Measurements from ENCODE around the gene ALDH5A1.

Gene ALDH5A1

DNA sequence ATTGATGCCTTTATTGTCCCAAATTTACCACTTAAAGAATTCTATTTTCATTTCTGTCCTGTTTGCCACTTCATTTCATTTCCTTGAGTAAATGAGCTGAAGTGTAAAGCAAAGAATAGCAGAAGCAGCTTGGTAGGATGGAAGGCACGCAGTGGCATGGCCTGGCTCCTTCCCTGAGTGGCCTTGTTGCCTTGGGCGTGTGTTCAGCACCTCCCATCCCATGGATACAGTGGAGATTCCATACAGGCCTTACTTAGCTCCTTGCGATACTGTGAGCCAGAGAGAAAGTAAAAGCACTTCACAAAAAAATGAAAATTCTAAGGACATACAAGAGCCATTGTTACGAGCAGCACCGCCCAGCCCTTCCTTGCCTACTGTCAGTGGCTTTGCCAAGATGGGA is 39.6 kb downstream of the ALDH5A1 start:
- no peak for DNase-seq

DNA sequence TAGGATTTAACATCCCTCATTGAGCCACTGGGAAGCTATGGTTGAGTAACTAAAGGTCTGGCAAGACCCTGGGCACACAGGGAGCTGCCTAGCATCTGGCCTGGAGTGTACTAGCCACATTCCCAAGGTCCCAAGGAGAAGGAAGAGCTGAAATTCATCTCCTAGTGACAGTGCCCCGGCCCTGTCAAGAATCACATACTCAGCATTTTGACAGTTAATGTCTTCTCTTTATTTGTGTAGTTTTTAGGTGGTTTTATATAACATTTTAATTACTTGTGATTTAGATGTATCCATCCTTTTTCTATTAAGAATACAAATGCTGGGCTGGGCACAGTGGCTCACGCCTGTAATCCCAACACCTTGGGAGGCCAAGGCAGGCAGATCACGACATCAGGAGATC is 40.4 kb downstream of the ALDH5A1 start:
- no peak for DNase-seq

DNA sequence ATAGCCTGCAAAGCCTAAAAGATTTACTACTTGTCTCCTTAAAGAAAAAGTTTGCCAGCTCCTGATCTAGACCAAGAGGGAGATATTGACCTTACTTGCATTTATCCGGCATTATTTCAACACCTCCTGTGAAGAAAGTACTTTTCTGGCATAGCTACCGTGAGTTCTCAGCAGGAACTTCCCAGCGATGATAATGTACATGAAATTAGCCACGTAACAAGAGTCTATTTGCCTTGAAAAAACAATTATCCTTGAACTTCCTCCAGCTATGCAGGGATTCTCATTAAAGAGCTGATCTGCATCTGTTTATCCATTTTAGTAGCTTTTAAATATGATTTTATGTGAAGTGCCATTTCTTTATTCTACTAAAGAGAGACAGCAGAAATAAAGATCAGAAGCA is 41.7 kb downstream of the ALDH5A1 start:
- DNase-seq = no peak

DNA sequence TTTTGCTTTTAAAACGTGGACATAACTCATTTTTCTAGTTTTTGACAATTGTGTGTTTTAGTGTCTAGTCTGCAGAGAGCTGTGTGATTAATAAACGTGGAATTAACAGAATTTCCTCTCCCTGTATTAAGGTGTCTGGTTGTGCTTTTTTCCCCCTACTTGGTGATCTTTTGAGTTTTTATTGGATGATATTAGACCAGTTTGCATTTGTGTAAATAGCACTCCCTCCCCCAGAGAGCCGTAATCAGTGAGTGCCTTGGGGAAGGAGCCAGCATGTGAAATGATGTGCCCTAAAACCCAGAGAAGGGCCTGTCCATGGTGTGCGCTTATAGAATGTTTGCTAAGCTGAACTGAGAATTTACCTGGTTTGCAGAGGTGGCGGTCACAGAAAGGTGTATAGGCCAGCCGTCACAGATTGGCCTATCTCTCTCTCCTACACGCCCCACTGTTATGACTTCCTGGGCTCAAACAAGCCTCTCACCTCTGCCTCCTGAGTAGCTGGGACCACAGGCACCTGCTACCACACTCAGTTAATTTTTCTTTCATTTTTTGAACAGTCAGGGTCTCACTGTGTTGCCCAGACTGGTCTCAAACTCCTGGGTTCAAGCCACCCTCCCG is 42.4 kb downstream of the ALDH5A1 start:
- DNase-seq = no peak

DNA sequence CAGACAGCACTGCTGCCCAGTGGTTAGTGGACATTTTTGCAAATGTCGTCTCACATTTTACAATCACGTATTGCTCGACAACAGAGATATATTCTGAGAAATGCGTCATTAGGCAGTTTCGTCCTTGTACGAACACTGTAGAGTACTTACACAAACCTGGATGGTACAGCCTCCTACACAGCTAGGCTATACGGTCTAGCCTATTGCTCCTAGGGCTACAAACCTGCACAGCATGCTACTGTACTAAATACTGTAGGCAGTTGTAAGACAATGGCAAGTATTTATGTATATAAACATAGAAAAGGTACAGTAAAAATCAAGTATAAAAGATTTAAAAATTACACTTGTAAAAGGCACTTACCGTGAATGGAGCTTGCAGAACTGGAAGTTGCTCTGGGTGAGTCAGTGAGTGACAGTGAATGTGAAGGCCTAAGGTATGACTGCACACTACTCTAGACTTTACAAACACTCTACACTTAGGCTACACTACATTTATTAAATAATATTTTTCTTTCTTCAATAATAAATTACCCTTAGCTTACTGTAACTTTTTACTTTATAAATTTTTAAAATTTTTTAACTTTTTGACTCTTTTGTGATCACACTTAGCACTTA is 43.1 kb downstream of the ALDH5A1 start:
- DNase-seq = no peak

DNA sequence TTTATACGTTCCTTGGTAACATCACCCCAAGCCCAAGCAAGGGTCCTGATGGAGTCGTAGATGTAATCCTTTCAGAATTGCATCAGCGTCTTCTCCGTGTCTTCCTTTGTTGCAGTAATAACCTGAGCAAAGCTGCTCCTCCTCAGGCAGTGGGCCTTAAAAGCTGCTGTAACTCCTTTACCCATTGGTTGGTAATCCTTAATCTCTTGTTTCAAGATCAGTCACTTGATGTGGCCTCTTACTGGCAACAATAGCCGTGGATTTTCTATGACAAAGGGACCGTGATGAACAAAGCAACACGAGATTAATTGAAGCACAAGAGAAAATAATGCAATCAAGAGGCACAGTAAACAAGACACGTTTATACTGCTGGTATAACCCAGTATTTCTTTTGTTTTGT is 44.6 kb downstream of the ALDH5A1 start:
- DNase-seq = no peak

DNA sequence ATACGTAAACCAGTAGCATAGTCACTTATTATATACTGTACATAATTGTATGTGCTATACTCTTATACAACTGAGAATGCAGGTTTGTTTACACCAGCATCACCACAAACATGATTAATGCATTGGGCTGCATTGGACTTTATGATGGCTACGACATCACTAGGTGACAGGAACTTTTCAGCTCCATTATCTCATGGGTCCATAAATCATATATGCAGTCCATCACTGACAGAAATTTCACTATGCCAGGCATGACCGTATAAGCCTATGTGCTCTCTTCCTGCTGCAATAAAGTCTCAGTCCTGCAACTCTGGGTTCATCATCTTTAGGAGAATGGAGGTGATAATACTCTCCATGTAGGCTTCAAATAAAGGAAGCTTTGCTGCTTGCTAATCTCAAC is 45.4 kb downstream of the ALDH5A1 start:
- no peak for DNase-seq

DNA sequence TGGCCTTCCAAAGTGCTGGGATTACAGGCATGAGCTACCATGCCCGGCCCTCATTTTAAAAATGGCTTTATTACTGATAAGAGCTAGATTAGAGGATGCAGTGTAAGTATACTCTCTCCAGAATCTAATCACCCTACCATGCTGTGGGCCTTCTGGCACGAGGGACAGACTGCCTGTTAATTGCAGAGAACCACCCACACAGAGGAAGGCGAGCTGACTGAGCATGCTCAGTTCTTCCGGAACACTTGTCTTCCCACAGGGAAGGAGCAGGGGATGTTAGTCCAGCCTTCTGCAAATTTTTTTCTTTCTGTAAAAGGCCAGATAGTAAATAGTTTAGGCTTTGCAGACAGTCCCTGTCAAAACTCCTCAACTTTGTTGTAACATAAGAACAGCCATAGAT is 48.9 kb downstream of the ALDH5A1 start:
- no peak for DNase-seq

DNA sequence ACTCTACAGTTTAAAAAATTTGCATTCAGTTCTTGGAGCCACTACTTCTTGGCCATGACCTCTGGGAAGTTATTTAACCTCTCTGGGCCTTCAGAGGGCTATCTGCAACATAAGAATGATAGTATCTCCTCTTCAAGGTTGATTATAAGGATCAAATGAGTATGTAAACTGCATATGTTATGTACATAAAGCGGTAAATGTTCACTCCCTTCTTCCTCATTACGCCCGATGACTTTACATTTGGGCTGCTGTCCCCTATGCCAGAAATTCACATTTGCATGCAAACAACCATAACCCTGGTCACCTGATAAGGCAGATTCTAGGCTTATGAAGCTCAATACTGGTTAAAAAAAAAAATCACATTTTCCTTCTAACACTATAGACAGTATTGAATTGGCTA is 50.4 kb downstream of the ALDH5A1 start:
- no peak for DNase-seq

DNA sequence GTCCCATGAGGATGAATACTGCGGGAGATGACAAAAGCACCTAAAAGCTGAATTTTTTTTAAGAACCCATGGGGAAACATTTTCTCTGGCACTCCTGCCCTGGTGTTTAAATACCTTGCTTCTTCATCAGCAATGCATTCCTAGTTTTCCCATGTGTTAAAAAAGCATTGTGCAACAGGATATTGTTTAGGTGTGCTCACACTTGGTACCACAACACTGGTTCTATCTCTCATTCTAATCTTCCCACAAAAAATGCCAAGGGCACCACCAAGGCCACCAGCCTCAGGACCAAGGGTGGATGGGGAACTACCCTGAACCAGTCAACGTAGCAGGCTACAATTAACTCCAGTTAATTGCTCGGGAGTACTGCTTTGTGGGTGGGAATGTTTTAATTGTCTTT is 50.9 kb downstream of the ALDH5A1 start:
- DNase-seq = no peak

DNA sequence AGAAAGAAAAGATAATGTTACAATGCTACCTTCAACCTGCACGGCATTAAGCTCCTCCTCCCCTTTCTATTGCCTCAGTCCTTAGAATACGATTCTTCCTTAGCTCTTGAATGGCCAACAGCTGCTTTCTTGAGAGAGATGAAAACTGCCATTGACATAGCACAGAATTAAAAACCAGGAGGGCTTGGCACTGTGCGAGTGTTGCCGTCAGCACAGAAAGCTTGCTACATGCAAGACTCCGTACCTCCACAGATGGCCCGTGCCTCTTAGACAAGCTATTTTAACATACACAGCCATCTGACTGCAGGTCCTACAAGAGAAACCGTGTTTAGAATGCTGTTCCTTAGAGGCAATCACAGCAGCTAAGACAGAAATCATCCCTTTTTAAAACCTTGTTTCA is 51.7 kb downstream of the ALDH5A1 start:
- DNase-seq = no peak

DNA sequence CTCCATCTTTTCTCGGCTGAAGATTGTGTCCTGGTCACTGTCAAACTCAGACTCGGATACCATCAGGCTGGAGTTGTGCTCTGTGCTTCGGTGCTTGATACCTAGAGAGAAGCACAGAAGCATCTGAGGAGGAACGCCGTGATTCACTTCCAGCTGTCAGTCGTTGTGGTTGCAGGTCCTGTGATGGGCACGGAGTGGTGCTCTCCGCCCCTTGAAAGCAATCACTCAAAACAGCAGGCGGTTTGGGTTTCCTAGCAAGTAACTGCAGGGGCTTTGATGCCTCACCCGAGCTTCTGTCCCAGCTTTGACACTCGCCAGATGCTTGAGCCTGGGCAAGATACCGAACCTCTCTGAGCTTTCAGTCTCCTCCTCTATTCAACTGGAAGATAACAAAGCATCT is 52.5 kb downstream of the ALDH5A1 start:
- no peak for DNase-seq

DNA sequence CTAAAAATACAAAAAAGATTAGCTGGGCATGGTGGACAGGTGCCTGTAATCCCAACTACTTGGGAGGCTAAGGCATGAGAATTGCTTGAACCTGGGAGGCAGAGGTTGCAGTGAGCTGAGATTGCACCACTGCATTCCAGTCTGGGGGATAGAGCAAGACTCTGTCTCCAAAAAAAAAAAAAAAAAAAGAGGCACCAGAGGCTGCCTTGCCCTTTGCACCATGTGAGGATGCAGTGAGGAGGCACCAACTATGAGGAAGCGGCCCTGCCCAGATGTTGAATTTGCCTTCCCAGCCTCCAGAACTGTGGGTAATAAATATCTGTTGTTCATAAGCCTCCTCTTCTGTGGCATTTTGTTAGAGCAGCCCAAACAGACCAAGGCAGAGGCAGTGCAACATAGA is 54.4 kb downstream of the ALDH5A1 start:
- DNase-seq = no peak

DNA sequence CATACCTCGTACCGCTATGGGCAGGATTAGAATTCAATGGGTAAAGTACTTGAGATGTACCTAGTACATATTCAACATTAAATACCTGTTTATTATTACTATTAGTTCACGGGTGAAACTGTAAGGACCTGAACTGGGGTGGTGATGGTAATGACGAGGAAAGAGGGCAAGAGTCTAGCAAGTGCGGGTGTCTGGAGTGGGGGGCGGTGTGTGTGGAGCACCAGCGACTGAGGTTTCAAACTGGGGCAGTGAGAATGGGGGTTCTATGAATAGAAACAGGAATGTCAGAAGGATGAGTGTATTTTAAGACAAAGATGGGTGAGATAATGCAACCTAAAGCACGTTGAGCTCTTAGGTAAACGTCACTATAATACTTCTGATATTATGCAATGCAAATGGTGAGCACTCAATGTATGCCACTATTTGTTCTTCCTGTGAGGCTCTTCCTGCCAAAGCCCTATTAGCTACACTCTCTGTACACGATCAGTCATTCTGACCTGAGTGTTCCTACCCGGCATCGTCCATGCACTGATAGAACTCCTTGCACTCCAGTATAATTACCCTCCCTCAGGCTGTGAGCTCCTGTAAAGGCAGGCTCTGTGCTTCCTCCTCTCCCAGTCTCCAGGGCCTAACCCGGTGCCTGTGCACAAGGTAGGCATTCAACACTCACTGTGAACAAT is 55.0 kb downstream of the ALDH5A1 start:
- no peak for DNase-seq

DNA sequence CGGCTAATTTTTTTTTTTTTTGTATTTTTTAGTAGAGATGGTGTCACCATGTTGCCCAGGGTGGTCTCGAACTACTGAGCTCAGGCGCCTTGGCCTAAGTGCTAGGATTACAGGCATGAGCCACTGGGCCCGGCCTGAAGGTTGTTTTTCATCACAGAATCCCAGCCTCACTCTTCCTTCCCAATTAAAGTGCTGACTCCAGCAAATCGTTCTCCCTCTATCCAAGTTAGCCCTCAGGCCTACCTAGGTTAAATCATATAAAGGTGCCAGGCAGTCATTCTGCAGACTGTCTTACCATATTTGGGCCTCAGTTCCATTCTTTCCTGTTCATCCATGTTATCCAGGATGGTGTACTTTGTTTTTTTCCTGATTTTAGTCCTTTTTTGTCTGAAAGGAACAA is 56.4 kb downstream of the ALDH5A1 start:
- no peak for DNase-seq

DNA sequence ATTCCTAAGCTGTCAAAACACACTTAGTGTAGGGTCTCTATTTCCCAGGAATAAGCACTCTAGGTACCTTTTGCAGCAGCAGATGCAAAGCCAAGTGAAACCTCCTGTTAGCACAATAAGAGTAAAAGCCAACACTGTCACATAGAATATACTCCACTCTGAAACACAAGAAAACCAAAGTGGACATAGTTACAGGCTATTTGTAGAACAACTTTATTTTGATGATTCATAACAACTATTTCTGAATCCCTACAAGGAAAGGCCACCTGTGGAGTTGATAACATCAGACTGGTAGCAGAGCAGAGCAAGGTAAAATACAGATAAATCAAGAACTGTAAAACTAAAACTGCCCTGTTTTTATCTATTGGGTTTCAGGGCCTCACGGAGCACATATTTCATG is 59.7 kb downstream of the ALDH5A1 start:
- no peak for DNase-seq

DNA sequence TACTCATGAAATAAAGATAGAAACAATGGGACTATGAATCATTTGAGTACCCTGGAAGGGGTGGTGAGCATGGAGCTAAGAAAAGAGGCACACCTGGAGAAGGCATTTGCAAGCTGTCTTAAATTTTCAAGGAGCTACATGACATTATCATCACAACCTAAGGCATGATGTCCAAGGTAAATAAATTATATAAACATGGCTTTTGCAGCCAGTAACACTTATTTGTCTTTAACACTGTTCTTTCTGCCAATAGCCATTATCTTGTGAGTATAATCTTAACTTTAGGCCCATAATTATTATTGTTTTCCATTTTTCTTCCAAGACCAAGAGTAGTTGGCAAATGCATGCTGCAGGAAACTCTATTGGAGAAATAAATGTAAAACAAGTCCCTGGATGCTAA is 63.7 kb downstream of the ALDH5A1 start:
- DNase-seq = no peak

DNA sequence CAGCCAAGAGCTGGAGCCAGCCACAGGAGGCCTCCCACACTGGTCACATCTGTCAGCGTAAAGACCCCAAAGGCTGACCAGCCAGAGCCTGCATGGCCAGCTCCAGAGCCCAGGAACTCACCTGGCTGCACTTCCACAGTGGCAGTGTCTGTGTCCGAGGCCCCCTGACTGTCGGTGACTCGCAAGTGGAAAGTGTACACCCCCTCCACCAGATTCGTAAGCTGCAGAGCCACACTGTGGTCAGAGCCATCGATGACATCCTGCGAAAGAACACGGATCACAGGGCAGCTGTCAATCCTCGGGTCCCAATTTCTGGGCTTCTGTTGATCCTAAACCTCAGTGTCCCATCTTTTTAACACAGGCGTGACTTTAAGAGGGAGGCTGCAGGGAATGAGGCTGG is 69.3 kb downstream of the ALDH5A1 start:
- DNase-seq = no peak

DNA sequence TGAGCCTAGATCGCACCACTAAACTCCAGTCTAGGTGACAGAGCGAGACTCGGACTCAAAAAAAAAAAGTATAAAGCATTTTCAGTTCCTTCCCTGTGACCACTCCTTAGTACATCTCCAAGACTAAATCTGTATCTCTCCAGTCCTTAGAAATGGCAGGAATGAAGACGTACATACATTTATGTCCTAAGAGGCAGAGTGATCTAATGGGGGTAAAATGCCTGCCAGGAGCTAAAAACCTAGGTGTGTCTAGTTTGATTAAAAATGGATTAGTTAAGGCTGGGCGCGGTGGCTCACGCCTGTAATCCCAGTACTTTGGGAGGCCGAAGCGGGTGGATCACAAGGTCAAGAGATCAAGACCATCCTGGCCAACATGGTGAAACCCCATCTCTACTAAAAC is 70.4 kb downstream of the ALDH5A1 start:
- no peak for DNase-seq

DNA sequence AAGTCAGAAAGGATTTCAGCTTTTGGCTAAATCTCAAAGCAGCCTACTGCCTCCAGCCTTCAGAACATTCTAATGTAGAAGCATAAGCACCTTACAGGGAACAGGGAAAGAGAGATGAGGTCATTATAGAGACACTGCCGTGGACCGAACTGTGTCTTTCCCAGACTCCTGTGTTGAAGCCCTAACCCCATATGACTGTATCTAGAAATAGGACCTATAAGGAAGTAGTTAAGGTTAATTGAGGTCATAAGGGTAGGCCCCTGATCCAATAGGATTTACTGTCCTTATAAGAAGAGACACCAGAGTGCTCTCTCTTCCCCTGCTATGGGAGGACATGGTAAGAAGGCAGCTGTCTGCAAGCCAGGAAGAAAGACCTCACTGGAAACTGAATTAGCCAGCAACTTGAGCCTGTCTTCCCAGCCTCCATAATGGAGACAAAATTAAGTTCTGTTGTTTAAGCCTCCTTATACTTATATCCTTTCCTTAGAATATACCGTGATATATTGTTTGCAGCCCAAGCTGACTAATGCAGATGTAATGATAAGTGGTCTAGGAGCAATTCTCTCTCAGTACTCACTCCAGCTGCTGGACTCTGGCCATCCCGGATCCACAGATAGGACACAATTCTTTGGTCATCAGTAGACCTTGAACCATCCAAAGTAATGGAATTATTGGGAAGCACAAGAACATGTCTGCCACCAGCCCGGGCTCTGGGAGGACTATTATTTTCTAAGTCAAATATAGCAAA is 71.4 kb downstream of the ALDH5A1 start:
- DNase-seq = no peak

DNA sequence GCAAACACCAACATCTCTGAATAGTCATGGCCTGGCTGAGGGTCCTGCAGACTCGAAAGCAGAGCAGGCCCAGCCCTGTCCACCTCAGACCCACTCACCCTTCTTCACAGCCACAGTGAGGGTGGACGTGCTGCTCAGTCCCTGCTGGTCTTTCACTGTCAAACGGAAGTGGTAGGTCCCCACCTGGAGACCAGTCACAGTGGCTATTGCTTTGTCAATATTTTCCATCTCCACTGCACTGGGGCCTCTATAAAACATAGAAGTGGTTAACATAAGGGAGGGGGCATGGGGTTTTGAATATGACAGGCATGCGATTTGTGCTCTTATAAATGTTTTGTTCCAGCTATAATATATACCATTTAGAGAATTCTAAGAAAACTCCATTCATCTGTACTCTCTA is 73.9 kb downstream of the ALDH5A1 start:
- no peak for DNase-seq

DNA sequence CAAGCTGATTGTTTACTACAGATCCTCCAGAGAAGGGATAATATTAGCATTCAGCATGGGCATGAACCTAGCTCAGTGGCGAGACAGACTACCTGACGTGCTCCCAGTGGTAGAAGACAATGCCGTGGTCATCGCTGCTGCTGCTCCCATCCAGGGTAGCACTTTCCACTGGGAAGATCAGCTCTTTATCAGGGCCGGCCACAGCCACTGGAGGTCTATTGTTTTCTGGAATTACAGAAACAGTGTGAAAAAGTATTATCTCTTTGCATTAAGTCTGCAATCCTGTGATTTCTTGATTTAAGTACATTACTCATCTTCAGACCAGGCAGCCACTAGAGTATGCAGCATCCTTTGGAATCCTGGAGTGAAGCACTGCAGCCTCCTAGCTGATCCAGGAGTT is 75.0 kb downstream of the ALDH5A1 start:
- no peak for DNase-seq

DNA sequence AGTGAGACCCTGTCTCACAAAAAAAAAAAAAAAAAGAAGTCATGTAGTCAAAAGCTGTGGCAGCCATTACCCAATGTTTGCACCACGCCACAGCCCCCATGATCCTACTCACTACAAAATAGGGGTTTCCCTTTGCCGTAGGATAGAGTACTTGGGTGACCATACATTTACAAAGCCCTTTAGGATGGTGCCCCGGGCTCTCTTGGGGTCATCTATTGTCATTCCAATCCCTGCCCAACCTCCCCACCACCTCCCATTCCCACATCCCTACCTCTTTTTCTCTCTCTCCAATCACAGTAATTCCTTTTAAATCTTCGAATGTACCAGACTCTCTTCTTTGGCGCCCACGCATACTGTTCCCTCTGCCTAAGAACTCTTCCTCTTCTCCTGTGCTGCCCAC is 76.6 kb downstream of the ALDH5A1 start:
- DNase-seq = no peak

DNA sequence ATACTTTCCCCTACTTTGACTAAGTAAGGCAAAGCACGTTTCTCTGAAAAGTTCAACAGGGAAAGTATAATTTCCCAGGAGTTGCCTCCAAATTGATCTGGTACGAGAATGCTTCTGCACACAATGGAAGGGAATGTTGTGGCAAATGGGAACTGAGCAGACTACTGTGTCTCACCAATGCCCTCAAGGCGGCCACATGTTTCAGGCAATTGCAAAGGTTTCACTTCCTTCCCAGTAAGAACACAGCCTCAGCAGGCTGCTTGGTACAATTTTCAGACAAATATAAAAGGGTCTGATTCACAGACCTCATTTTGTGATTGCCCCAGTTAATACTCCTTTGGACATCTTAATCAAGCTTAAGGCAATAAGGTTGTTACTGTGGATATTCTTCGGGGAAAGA is 80.0 kb downstream of the ALDH5A1 start:
- DNase-seq = no peak

Data from DMS 273 treated with DMSO at 0.1 percent for 48 hours (cell line).